Mesenteric fat pad (tissue), 1 donor: ENCODE results near the gene KIRREL3. TPM values are rescaled to one million over a fixed set of nuclear protein-coding genes. Genes with fewer than 3 reads are reported as not detected.
"Not testable (repeated sequence)": the region's sequence is repeated elsewhere in the genome, so short reads cannot be mapped to it uniquely, and the experiment has no call there.

Experiments used
- DNase-seq: peaks from one replicate; pipeline ENCODE4 v3.0.0-alpha.2; 2020; ENCODE audit warnings: low spot score
- total RNA-seq: library from RNA; stranded (reverse); fragmentation: NEBNext Ultra II Directional; extraction: Animal tissue kit (Norgen Biotek cat#: 25700); gene quantifications from one replicate; pipeline ENCODE4 v1.2.1, GENCODE V29; 2021
- donor health status: DM: yes; HTN: yes; CAD: no.

KIRREL3 gene
- total RNA-seq, 1 donor from 2014 or later, result 0.13 TPM

- no peak for DNase-seq
Measured at GRCh38 chr11:126413426-126413825, 587.1 kb downstream of the KIRREL3 start.

GRCh38 chr11:126411971-126412381, 588.6 kb downstream of the KIRREL3 start:
- no peak for DNase-seq

DNA sequence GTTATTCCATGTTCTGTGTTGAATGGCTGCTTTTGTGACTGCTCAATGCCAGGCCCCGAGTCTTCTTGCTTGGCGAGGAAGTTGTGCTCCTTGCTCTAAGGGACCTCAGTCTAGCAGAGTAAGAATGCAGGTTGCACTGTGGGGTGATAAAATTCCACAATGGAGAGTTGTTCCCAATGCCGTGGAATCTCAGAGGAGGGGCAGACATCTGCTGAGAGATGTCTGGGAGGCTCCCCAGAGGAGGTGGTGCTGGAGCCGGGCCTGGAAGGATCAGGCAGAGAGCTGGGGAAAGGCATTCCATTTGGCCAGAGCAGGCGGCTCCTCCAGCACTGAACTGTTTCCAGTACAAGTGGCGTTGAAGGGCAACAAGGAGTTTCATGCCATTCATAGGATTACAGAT, 589.9 kb downstream of the KIRREL3 start:
- no peak for DNase-seq

DNA sequence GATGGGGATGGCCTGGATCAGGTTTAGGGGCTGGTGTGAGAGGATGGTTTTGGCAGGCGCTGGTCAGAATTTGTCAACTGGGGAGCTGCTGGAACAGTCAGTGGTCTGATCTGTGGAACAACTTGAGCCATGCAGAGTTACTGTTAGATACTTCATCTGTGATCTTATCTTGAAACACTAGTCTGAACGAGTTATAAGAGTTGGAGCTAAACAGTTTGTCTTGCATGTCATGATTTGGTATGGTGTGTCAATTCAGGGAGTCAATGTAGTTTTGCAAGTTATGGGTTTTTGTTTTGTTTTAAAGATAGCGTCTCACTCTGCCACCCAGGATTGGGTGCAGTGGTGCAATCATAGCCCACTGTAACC, 591.0 kb downstream of the KIRREL3 start:
- no peak for DNase-seq

- no peak for DNase-seq
Measured at GRCh38 chr11:126408901-126409619, 591.5 kb downstream of the KIRREL3 start.

DNA sequence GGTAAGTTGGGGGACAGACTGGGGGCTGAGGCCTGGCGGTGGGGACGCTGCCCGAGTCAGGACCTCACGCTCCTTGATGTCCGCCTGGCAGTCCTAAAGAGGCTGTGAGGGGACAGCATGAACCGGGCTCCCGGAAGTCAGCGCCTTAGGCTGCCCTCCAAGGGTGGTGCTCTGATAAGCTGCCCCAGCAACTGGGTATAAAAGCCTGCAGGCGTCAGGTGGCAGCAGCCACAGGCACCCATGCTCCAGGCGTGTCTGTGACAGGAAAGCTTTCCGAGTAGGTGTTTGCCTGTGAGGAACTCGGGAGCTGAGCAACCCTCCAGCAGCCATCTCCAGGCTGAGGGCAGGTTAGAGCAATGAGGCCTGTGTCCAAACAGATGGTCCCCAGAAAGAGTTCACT, 592.1 kb downstream of the KIRREL3 start:
- no peak for DNase-seq

DNA sequence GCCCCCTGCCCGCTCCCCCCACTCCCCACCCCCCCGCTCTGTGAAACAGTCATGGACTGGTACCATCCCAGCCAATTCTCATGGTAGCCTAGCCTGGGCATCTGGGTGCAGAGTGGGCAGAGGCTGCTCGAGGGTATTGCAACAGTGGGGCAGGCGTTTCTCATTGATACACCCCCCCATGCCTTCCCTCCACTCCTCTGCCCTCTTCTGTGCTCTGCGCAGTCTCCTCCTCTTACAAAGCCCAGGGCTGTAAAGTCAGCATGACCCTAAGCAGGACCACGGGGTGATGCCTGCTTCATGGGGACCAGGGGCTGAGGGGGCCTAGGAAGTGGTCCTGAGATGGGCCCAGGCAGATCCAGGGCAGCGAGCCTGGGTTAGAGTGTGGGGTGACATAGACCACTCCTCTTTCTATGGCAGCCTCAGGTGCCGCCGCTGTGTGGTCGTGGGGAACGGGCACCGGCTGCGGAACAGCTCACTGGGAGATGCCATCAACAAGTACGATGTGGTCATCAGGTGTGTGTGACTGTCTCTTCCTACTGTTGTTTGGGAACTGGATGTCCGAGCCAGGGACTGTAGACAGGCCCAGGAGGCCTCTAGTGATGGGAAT, 592.8 kb downstream of the KIRREL3 start:
- no peak for DNase-seq

GRCh38 chr11:126407101-126407521, 593.5 kb downstream of the KIRREL3 start:
- no peak for DNase-seq

DNA sequence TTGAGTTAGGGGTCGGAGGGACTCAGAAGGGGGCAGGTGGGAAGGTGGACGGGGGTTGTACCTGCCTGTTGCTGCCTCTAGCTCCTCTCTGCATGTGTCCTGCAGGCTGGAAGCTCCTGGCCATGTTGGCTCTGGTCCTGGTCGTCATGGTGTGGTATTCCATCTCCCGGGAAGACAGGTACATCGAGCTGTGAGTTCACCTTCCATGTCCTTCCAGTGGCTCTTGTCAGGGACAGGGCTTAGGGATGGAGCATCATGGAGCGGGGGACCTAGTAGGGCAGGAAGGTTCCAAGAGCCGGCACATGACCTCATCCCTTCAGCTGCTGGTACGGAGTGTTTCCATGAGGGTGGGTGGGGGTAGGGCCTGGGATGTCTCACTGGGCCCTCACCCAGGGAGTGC, 594.2 kb downstream of the KIRREL3 start:
- DNase-seq, result no peak

DNA sequence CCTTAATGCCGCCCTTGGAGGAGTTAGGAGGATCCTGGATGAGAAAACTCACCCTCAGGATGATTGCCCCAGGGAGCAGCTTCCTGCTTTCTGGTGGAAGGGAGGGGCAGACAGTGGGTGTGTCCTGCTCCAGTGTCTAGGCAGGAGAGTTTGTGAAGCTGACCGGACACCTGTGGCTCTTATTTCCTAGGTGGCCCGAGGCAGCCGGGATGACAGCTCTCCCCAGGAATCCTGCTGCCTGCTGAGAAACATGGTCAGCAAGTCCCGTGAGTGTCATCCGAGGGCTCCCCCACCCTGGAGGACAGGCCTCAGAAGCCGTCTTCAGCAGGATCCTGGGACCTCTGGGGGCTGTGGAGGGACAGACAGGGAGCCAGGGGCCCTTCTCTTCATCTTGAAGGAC, 594.7 kb downstream of the KIRREL3 start:
- no peak for DNase-seq

- DNase-seq, result no peak
Measured at GRCh38 chr11:126405374-126405773, 595.2 kb downstream of the KIRREL3 start.

GRCh38 chr11:126404367-126404766, 596.2 kb downstream of the KIRREL3 start:
- no peak for DNase-seq

DNA sequence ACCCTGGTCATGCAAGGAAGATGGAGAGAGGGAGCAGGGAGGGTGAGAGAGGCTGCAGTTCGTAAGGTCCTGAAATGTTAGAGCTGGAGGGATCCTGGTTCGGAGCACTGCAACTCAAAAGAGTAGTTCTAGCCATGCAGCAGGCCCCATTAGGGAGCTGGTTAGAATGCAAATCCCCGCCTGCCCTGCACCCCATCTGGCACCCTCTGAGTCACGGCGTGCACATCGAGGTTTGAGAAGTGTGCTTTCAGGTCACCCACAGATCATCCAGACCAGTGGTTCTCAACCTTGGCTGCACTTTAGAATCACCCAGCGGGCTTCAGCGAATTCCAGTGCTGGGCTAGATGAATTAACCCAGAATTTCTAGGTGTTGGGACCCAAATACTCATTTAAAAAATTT, 596.9 kb downstream of the KIRREL3 start:
- no peak for DNase-seq

DNA sequence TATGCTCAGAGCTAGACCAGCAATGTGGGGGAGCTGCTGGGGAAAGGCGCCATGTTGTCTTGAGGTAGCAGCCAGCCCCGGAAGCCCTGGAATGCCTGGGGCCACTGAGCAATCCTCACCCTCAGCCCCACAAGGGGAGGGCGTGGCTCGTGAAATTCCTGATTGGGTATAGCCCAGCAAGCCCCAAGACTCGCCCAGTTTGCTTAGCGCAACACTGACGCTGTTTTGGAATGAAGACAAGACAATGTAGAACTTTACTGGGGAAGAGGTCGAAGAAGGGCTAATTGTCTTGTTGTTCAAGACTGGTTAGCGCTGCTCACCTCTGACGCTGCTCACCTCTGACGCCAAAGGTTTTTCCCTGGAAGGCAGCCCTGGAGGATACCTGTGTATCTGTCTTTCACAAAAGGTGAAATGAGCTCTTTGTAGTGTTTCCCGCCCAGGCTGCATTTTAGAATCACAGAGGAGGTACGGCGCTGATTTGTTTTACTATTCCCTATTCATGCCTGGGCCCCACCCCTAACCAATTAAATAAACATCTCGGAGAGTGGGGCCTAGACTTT, 597.5 kb downstream of the KIRREL3 start:
- peak; percentile 79 for DNase-seq

DNA sequence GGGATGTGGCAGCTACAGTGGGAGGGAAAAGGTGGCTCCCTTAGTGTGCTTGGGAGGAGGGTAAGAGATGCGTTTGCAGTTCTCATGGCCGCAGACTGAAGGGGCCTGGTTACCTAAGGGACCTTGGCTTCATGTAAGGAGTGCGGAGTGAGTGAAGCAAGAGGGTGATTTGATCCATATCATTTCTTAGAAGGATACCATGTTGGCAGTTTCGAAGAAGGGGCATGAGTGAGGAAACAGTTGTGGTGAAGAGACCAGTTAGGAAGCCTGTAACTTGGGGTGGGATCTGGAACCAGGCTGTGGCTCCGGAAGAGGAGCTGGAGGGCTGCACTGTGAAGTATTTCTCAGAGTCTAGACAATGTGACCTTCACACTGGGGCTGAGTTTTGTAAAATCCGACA, 600.1 kb downstream of the KIRREL3 start:
- peak; percentile 43 for DNase-seq

- DNase-seq, result peak; percentile 6
Measured at GRCh38 chr11:126400019-126400418, 600.6 kb downstream of the KIRREL3 start.

GRCh38 chr11:126398721-126399120, 601.8 kb downstream of the KIRREL3 start:
- DNase-seq, result peak; percentile 80

GRCh38 chr11:126398296-126398695, 602.3 kb downstream of the KIRREL3 start:
- DNase-seq, result peak; percentile 67

- no peak for DNase-seq
Measured at GRCh38 chr11:126396965-126397364, 603.6 kb downstream of the KIRREL3 start.

DNA sequence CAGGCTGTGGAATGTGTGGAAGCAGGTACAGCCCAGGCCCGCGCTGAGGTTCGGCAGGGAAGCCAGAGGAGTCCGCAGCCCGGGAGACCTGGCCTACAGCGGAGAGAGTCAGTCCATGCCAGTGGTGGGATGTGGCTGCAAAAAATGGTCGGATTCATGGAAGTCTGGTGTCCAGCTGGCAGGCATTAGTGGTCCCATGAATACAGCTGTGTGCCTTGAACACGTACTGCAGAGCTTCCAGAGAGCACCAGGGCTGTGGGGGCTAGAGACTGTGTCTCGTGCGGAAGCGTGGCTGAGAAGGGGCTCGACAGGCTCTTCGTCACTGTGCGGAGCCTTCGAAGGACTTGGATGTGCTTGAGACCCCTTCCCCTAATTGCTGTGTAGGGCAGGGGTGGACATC, 604.3 kb downstream of the KIRREL3 start:
- DNase-seq, result peak; percentile 43

GRCh38 chr11:126395784-126396183, 604.8 kb downstream of the KIRREL3 start:
- peak; percentile 24 for DNase-seq

DNA sequence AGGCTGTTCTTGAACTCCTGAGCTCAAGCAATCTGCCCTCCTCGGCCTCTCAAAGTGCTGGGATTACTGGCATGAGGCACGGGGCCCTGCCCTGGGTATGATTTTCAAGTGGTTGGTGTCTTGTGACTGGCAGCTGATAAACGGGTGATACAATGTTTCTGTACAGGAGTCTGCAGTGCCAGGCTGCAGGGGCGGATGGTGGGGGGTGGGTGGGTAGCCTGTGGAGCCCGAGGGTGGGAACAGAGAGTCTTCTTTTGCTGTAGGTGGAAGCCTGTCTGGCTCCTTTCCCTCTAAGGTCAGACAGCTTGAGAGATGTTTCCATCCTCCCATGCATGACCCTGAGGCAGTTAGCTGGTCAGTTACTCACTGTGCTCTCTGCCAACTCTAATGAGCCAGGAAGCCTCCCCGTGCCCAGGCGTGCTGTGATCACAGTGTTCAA, 605.9 kb downstream of the KIRREL3 start:
- not testable (repeated sequence) for DNase-seq

- no peak for DNase-seq
Measured at GRCh38 chr11:126394036-126394435, 606.5 kb downstream of the KIRREL3 start.
